Activated CD4-positive, alpha-beta memory T cell treated with anti-CD3 and anti-CD28 coated beads for 36 hours (primary cell): ENCODE results near the gene ZBTB20. TPM values are rescaled to one million over a fixed set of nuclear protein-coding genes. Genes with fewer than 3 reads are reported as not detected.
A peak's percentile ranks its signal among the peaks of the same experiment; 100 is the strongest.

Experiments
- CTCF ChIA-PET: fragments of 350-600 bp; sonication (Branson Sonifier 250); formaldehyde crosslinking; loops from one replicate; lab custom pipeline; 2021; ENCODE audit warnings: antibody characterized with exemption, inconsistent platforms; lab: Charles Lee
- POLR2A ChIA-PET: fragments of 350-600 bp; sonication (Branson Sonifier 250); formaldehyde crosslinking; loops from one replicate; lab custom pipeline; 2021; ENCODE audit warnings: antibody characterized with exemption; lab: Charles Lee
- DNase-seq: peaks from one replicate; pipeline ENCODE4 v3.0.0-alpha.2; 2020
- H3K27ac Mint-ChIP-seq: one replicate; pipeline ENCODE4 v1.8.0; 2021; ENCODE audit warnings: mixed read lengths
- H3K27me3 Mint-ChIP-seq: one replicate; pipeline ENCODE4 v1.8.0; 2021; ENCODE audit warnings: mixed read lengths
- H3K36me3 Mint-ChIP-seq: one replicate; pipeline ENCODE4 v1.8.0; 2021; ENCODE audit warnings: mixed read lengths
- H3K4me1 Mint-ChIP-seq: one replicate; pipeline ENCODE4 v1.8.0; 2021; ENCODE audit warnings: low read depth, mixed read lengths
- H3K4me3 Mint-ChIP-seq: one replicate; pipeline ENCODE4 v1.8.0; 2021; ENCODE audit warnings: mild to moderate bottlenecking, mixed read lengths
- H3K9me3 Mint-ChIP-seq: one replicate; pipeline ENCODE4 v1.8.0; 2021; ENCODE audit warnings: mixed read lengths
- intact Hi-C: fragments of 100-400 bp; cut with micrococcal nuclease; formaldehyde crosslinking; loops from one replicate; pipeline ENCODE4 v1.15.1; 2023
- total RNA-seq, 2 experiments: library from RNA; stranded (reverse); gene quantifications; one replicate each; pipeline ENCODE4 v1.2.3, GENCODE V29; 2021

The ZBTB20 gene
- total RNA-seq, 2 experiments from 2014 or later: 4.4 to 5.4 TPM

DNA sequence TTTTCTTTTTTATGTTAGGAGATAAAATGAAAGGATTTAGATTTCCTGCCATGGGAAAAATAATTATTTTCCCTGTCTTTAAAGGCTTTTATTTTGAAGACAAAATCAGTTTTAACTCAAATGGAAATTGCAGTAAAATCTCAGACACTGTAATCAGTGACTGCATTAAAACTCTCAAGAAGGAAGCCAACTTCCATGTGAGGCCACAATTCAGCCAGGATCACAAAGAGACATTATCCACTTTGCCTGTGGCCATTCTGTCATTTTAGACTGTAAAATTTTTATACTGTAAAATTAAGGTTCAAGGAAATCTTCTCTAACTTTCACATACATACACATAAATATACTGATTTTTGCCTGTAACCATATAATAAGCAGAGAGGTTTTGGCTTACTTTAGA is 549.2 kb downstream of the ZBTB20 start:
- Mint-ChIP-seq H3K27me3 (no peaks in the 10 kb centered on the region), H3K4me3 (no peak overlapping the region), H3K27ac (no peak overlapping the region), H3K9me3 (no peaks in the 10 kb centered on the region), H3K36me3 (no peaks in the 10 kb centered on the region), H3K4me1 (no peaks in the 10 kb centered on the region)
- CTCF ChIA-PET: no interaction called here
- intact Hi-C loops: no loop called here
- DNase-seq: no peak
- POLR2A ChIA-PET: no interaction called here

DNA sequence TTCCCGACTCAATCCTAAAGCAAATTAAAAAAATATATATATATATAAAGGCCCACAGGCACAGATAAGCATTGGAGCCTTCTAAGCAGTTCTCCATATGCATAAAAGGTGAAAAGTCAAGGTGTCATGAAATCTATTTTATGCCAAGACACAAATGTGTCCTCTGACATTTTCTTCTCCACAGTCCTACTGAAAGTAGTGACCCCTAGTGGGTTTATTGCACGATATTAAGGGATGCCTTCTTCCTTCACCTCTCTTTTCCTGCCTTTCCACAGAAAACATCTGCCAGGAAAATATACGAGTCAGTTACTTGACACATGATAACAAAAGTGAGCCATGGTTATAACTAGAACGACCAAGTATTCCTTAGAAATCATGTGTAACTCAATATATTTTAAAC is 550.1 kb downstream of the ZBTB20 start:
- no peaks in the 10 kb centered on the region for H3K36me3 Mint-ChIP-seq
- intact Hi-C loops: no loop called here
- DNase-seq: no peak
- no peak overlapping the region for H3K4me3 Mint-ChIP-seq
- CTCF ChIA-PET: no interaction called here
- no peaks in the 10 kb centered on the region for H3K27me3 Mint-ChIP-seq
- H3K27ac Mint-ChIP-seq: no peak overlapping the region
- POLR2A ChIA-PET: no interaction called here
- no peaks in the 10 kb centered on the region for H3K4me1 Mint-ChIP-seq
- no peaks in the 10 kb centered on the region for H3K9me3 Mint-ChIP-seq

DNA sequence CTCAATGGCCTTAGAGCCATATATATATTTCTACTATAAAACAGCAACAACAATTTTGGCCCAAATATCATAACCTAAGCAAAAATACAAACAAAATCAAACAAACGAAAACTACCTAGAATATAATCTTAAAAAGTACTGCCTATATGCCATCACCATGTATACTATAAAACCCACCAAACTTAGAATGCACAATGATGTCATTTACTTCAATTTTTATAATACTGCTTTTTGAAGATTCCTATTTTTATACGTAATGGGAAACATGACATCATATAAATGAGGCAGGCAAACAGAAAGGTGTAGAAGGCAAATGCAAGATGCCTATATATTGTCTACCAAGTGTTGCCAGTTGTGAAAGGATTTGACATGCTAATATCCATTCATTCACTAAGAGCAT is 550.9 kb downstream of the ZBTB20 start:
- Mint-ChIP-seq H3K27ac (no peak overlapping the region), H3K9me3 (no peaks in the 10 kb centered on the region), H3K4me3 (no peak overlapping the region), H3K27me3 (no peaks in the 10 kb centered on the region), H3K36me3 (no peaks in the 10 kb centered on the region), H3K4me1 (no peaks in the 10 kb centered on the region)
- POLR2A ChIA-PET: no interaction called here
- intact Hi-C loops: no loop called here
- DNase-seq: no peak
- CTCF ChIA-PET: no interaction called here

GRCh38 chr3:114595522-114596028 is 551.5 kb downstream of the ZBTB20 start:
- no peaks in the 10 kb centered on the region for H3K9me3 Mint-ChIP-seq
- H3K27ac Mint-ChIP-seq: no peak overlapping the region
- no peaks in the 10 kb centered on the region for H3K36me3 Mint-ChIP-seq
- H3K4me1 Mint-ChIP-seq: peaks cover 5% of the 10 kb centered on the region
- intact Hi-C loops: no loop called here
- no peaks in the 10 kb centered on the region for H3K27me3 Mint-ChIP-seq
- no peak overlapping the region for H3K4me3 Mint-ChIP-seq
- ChIA-PET POLR2A (no interaction called here), CTCF (no interaction called here)
- no peak for DNase-seq

GRCh38 chr3:114590309-114591047 is 556.6 kb downstream of the ZBTB20 start:
- intact Hi-C loops: loop anchor here (1.0 kb wide), 1 partner anchor 43 kb away; no protein-coding TSS in a partner anchor
- Mint-ChIP-seq H3K36me3 (no peaks in the 10 kb centered on the region), H3K27me3 (no peaks in the 10 kb centered on the region), H3K4me1 (peaks cover 13% of the 10 kb centered on the region), H3K9me3 (no peaks in the 10 kb centered on the region), H3K4me3 (no peak overlapping the region), H3K27ac (no peak overlapping the region)
- POLR2A ChIA-PET: interaction anchor here (0.5 to 1.2 kb wide), 3 partner anchors 43 to 267 kb away, joined by 3 read pairs; no protein-coding TSS in a partner anchor
- DNase-seq: no peak
- CTCF ChIA-PET: interaction anchor here (0.7 kb wide), 2 partner anchors 178 to 367 kb away, joined by 3 read pairs; no protein-coding TSS in a partner anchor

DNA sequence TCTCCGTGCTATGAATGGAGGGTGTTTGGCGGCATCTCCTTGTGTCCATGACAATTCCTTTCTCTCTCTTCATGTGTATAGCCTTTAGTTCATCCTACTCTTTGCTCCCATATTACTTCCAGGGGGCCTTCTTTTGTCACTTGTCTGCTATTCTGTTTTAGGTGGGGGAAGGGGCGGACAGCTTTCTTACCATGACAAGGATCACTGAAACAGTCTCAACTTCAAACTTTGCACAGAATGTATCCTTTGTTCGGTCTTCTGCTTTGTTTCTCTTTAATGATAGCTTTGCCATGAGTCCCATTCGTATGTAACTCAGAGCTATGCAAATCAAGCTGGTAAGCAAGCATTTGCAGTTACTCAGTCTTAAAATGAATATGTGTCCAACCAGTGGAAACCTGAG is 559.1 kb downstream of the ZBTB20 start:
- POLR2A ChIA-PET: interaction anchor here (0.7 kb wide), 1 partner anchor 199 kb away, joined by 3 read pairs; no protein-coding TSS in a partner anchor
- Mint-ChIP-seq H3K27me3 (no peaks in the 10 kb centered on the region), H3K36me3 (no peaks in the 10 kb centered on the region), H3K4me1 (peaks cover 19% of the 10 kb centered on the region), H3K4me3 (no peak overlapping the region), H3K27ac (no peak overlapping the region), H3K9me3 (no peaks in the 10 kb centered on the region)
- intact Hi-C loops: no loop called here
- CTCF ChIA-PET: interaction anchor here (0.7 kb wide), 1 partner anchor 62 kb away, joined by 3 read pairs; no protein-coding TSS in a partner anchor
- DNase-seq: no peak

GRCh38 chr3:114586119-114586518 is 561.0 kb downstream of the ZBTB20 start:
- CTCF ChIA-PET: interaction anchor here (0.6 kb wide), 1 partner anchor 75 kb away, joined by 3 read pairs; no protein-coding TSS in a partner anchor
- Mint-ChIP-seq H3K4me1 (peaks cover 25% of the 10 kb centered on the region), H3K4me3 (no peak overlapping the region), H3K27ac (no peak overlapping the region), H3K27me3 (no peaks in the 10 kb centered on the region), H3K9me3 (no peaks in the 10 kb centered on the region), H3K36me3 (no peaks in the 10 kb centered on the region)
- POLR2A ChIA-PET: no interaction called here
- no peak for DNase-seq
- intact Hi-C loops: no loop called here

DNA sequence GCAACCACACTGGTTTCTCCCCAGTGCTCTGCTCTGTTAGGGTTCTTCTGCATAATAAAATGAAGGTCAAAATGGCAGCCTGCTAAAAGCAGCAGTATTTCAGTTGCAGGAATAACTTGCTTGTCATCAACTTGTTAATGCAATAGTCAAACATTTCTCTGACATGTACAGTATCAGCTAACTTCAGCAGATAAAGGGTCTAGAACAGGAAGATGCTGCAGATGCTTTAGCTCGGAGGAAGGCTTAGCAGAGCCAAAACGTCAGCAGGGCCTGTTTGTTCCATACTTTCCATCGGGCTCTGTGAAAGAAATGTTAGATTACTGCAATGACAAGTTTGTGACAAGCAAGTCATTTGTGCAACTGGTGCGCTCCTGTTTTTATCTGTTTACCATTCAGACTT is 561.4 kb downstream of the ZBTB20 start:
- Mint-ChIP-seq H3K9me3 (no peaks in the 10 kb centered on the region), H3K4me1 (peaks cover 21% of the 10 kb centered on the region)
- CTCF ChIA-PET: interaction anchor here (0.6 kb wide), 1 partner anchor 75 kb away, joined by 3 read pairs; no protein-coding TSS in a partner anchor

GRCh38 chr3:114584734-114585371 is 562.2 kb downstream of the ZBTB20 start:
- Mint-ChIP-seq H3K4me3 (no peak overlapping the region), H3K27ac (no peak overlapping the region), H3K9me3 (no peaks in the 10 kb centered on the region), H3K4me1 (peaks cover 18% of the 10 kb centered on the region), H3K27me3 (no peaks in the 10 kb centered on the region), H3K36me3 (no peaks in the 10 kb centered on the region)
- no peak for DNase-seq
- ChIA-PET POLR2A (no interaction called here), CTCF (no interaction called here)
- intact Hi-C loops: no loop called here

More for the DNA sequence above, 561.4 kb downstream of the ZBTB20 start:
- intact Hi-C loops: no loop called here
- Mint-ChIP-seq H3K4me3 (no peak overlapping the region), H3K27ac (no peak overlapping the region), H3K36me3 (no peaks in the 10 kb centered on the region), H3K27me3 (no peaks in the 10 kb centered on the region)
- DNase-seq: no peak
- POLR2A ChIA-PET: no interaction called here

DNA sequence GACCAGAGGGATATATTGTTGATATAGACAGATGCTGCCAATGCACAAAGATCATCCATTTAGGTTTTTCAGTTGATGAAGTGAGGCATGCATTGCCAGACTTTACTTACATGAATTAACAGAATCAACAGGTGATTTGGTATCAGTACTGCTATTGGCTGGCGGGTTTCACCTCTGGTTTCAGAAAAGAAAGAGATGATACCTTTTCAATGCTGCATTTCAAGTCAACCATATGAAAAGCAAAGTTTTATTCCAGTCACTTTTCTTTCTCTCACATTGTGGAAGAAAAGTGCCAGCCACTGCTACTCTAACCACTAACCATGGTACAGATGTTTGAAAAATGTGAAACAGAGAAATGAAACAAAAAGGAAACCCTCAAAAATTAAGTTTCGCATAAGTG is 564.2 kb downstream of the ZBTB20 start:
- CTCF ChIA-PET: no interaction called here
- peak; percentile 28 for DNase-seq
- intact Hi-C loops: no loop called here
- no peaks in the 10 kb centered on the region for H3K36me3 Mint-ChIP-seq
- no peaks in the 10 kb centered on the region for H3K9me3 Mint-ChIP-seq
- POLR2A ChIA-PET: no interaction called here
- H3K27ac Mint-ChIP-seq: no peak overlapping the region
- no peaks in the 10 kb centered on the region for H3K27me3 Mint-ChIP-seq
- H3K4me1 Mint-ChIP-seq: peaks cover 14% of the 10 kb centered on the region
- H3K4me3 Mint-ChIP-seq: no peak overlapping the region

GRCh38 chr3:114572364-114573062 is 574.6 kb downstream of the ZBTB20 start:
- no peaks in the 10 kb centered on the region for H3K4me1 Mint-ChIP-seq
- no peaks in the 10 kb centered on the region for H3K36me3 Mint-ChIP-seq
- no peak for DNase-seq
- intact Hi-C loops: no loop called here
- CTCF ChIA-PET: no interaction called here
- H3K9me3 Mint-ChIP-seq: no peaks in the 10 kb centered on the region
- no peaks in the 10 kb centered on the region for H3K27me3 Mint-ChIP-seq
- H3K27ac Mint-ChIP-seq: no peak overlapping the region
- POLR2A ChIA-PET: no interaction called here
- no peak overlapping the region for H3K4me3 Mint-ChIP-seq

DNA sequence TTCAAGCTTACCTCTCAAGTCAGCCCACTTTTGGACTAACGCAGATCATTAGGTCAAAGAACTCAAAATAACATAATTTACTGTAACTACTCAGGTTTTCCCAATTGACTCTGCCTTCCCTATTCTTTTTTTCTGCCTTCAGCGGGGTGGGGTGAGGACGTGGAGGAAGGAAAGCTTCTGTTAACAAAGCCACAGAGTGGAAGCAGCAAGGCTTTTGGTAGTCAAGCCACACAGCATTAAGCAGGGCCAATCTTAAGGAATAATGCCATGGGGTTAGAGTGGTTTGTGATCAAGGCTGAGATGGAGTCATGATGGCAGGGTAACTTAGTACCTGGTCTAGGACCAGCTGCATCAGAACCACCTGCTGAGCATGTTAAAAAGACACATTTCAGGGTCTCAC is 575.7 kb downstream of the ZBTB20 start:
- intact Hi-C loops: no loop called here
- no peak overlapping the region for H3K27ac Mint-ChIP-seq
- peaks cover 1% of the 10 kb centered on the region for H3K4me1 Mint-ChIP-seq
- no peaks in the 10 kb centered on the region for H3K27me3 Mint-ChIP-seq
- ChIA-PET CTCF (no interaction called here), POLR2A (no interaction called here)
- no peak overlapping the region for H3K4me3 Mint-ChIP-seq
- DNase-seq: no peak
- no peaks in the 10 kb centered on the region for H3K9me3 Mint-ChIP-seq
- no peaks in the 10 kb centered on the region for H3K36me3 Mint-ChIP-seq
